Measurements from ENCODE around the gene PPP1R12A. TPM values are rescaled to one million over a fixed set of nuclear protein-coding genes. Genes with fewer than 3 reads are reported as not detected.
A peak's percentile ranks its signal among the peaks of the same experiment; 100 is the strongest.
"Not testable (repeated sequence)": the region's sequence is repeated elsewhere in the genome, so short reads cannot be mapped to it uniquely, and the experiment has no call there.

Gene PPP1R12A
- total RNA-seq, 1 experiment from 2014 or later, result 76.5 TPM

GRCh38 chr12:79895804-79896203, 39.1 kb downstream of the PPP1R12A start:
- DNase-seq (ENCODE audit: extremely low read depth, low read depth), result no peak

- no peak for DNase-seq (ENCODE audit: extremely low read depth, low read depth)
Observed at GRCh38 chr12:79895071-79895470, 39.8 kb downstream of the PPP1R12A start.

- no peak for DNase-seq (ENCODE audit: extremely low read depth, low read depth)
Observed at GRCh38 chr12:79891506-79892162, 43.3 kb downstream of the PPP1R12A start.

GRCh38 chr12:79887890-79888289, 47.0 kb downstream of the PPP1R12A start:
- DNase-seq (ENCODE audit: extremely low read depth, low read depth), result no peak

GRCh38 chr12:79886917-79887519, 47.9 kb downstream of the PPP1R12A start:
- peak; percentile 36 for DNase-seq (ENCODE audit: extremely low read depth, low read depth)

GRCh38 chr12:79885911-79886490, 48.9 kb downstream of the PPP1R12A start:
- no peak for DNase-seq (ENCODE audit: extremely low read depth, low read depth)

- DNase-seq (ENCODE audit: extremely low read depth, low read depth), result no peak
Observed at GRCh38 chr12:79884401-79885006, 50.4 kb downstream of the PPP1R12A start.

- no peak for DNase-seq (ENCODE audit: extremely low read depth, low read depth)
Observed at GRCh38 chr12:79883216-79883615, 51.7 kb downstream of the PPP1R12A start.

GRCh38 chr12:79881351-79881750, 53.5 kb downstream of the PPP1R12A start:
- no peak for DNase-seq (ENCODE audit: extremely low read depth, low read depth)

- not testable (repeated sequence) for DNase-seq (ENCODE audit: extremely low read depth, low read depth)
Observed at GRCh38 chr12:79878506-79878905, 56.4 kb downstream of the PPP1R12A start.

GRCh38 chr12:79877246-79877645, 57.7 kb downstream of the PPP1R12A start:
- DNase-seq (ENCODE audit: extremely low read depth, low read depth), result no peak

GRCh38 chr12:79874665-79875064, 60.2 kb downstream of the PPP1R12A start:
- no peak for DNase-seq (ENCODE audit: extremely low read depth, low read depth)

GRCh38 chr12:79873201-79873600, 61.7 kb downstream of the PPP1R12A start:
- no peak for DNase-seq (ENCODE audit: extremely low read depth, low read depth)

- no peak for DNase-seq (ENCODE audit: extremely low read depth, low read depth)
Observed at GRCh38 chr12:79871621-79872020, 63.3 kb downstream of the PPP1R12A start.

GRCh38 chr12:79870916-79871315, 64.0 kb downstream of the PPP1R12A start:
- DNase-seq (ENCODE audit: extremely low read depth, low read depth), result no peak

GRCh38 chr12:79859646-79860045, 75.3 kb downstream of the PPP1R12A start:
- DNase-seq (ENCODE audit: extremely low read depth, low read depth), result no peak

GRCh38 chr12:79858518-79858917, 76.4 kb downstream of the PPP1R12A start:
- no peak for DNase-seq (ENCODE audit: extremely low read depth, low read depth)

GRCh38 chr12:79857675-79858074, 77.2 kb downstream of the PPP1R12A start:
- DNase-seq (ENCODE audit: extremely low read depth, low read depth), result no peak

- no peak for DNase-seq (ENCODE audit: extremely low read depth, low read depth)
Observed at GRCh38 chr12:79850610-79851299, 84.1 kb downstream of the PPP1R12A start.

GRCh38 chr12:79848339-79848738, 86.6 kb downstream of the PPP1R12A start:
- DNase-seq (ENCODE audit: extremely low read depth, low read depth), result no peak

GRCh38 chr12:79847417-79847816, 87.5 kb downstream of the PPP1R12A start:
- no peak for DNase-seq (ENCODE audit: extremely low read depth, low read depth)

Data from NCI-H460 (cell line).